Inflammatory macrophage treated with lipopolysaccharide for 1 hour (primary cell): ENCODE results near the gene KCTD10.
"Not testable (repeated sequence)": the region's sequence is repeated elsewhere in the genome, so short reads cannot be mapped to it uniquely, and the experiment has no call there.

ENCODE experiments used
- DNase-seq, 2 donors: peaks; one replicate each; pipeline ENCODE4 v3.0.0-alpha.2; 2020 to 2022

Gene KCTD10

GRCh38 chr12:109493938-109494337 is 16.8 kb upstream of the KCTD10 start:
- DNase-seq = no peak

- DNase-seq = no peak
These were observed 16.0 kb upstream of the KCTD10 start for GRCh38 chr12:109493090-109493489.

GRCh38 chr12:109492371-109492770 is 15.3 kb upstream of the KCTD10 start:
- no peak for DNase-seq

- DNase-seq = no peak
These were observed 14.6 kb upstream of the KCTD10 start for GRCh38 chr12:109491671-109492070.

GRCh38 chr12:109489955-109490565 is 13.0 kb upstream of the KCTD10 start:
- no peak for DNase-seq

- DNase-seq = no peak
These were observed 12.2 kb upstream of the KCTD10 start for GRCh38 chr12:109489016-109489954.

GRCh38 chr12:109488051-109488665 is 11.1 kb upstream of the KCTD10 start:
- DNase-seq = no peak

GRCh38 chr12:109487181-109488050 is 10.3 kb upstream of the KCTD10 start:
- no peak for DNase-seq

- no peak for DNase-seq
These were observed 8.1 kb upstream of the KCTD10 start for GRCh38 chr12:109485201-109485600.

GRCh38 chr12:109483346-109483745 is 6.2 kb upstream of the KCTD10 start:
- no peak for DNase-seq

- no peak for DNase-seq
These were observed 5.8 kb upstream of the KCTD10 start for GRCh38 chr12:109482894-109483293.

GRCh38 chr12:109482491-109482890 is 5.4 kb upstream of the KCTD10 start:
- DNase-seq = no peak

GRCh38 chr12:109481863-109482262 is 4.8 kb upstream of the KCTD10 start:
- no peak for DNase-seq

GRCh38 chr12:109480356-109480755 is 3.3 kb upstream of the KCTD10 start:
- DNase-seq = no peak

- DNase-seq = no peak
These were observed 2.7 kb upstream of the KCTD10 start for GRCh38 chr12:109479761-109480160.

GRCh38 chr12:109477963-109478315 is 839 bp upstream of the KCTD10 start:
- no peak for DNase-seq

- DNase-seq = no peak
These were observed 304 bp downstream of the KCTD10 start for GRCh38 chr12:109476807-109477184.

- no peak for DNase-seq
These were observed 900 bp downstream of the KCTD10 start for GRCh38 chr12:109475993-109476806.

- DNase-seq = no peak
These were observed 2.0 kb downstream of the KCTD10 start for GRCh38 chr12:109475121-109475520.

- DNase-seq = not testable (repeated sequence)
These were observed 3.4 kb downstream of the KCTD10 start for GRCh38 chr12:109473526-109474270.

GRCh38 chr12:109473006-109473405 is 4.1 kb downstream of the KCTD10 start:
- no peak for DNase-seq
